Panc1 (cell line): ENCODE results near the gene VAC14. TPM values are rescaled to one million over a fixed set of nuclear protein-coding genes. Genes with fewer than 3 reads are reported as not detected.

Experiments used
- ATAC-seq: fragments of 200-7000 bp; cut with Tn5 transposase; 2 replicates; pipeline ENCODE4 v1.9.1; 2020; ENCODE audit warnings: mild to moderate bottlenecking, moderate library complexity
- BruUV-seq: library from RNA; stranded (reverse); fragments of 400-500 nt; replicated peaks from 2 replicates; lab custom pipeline; 2021; lab: Mats Ljungman, UMichigan
- CTCF ChIA-PET: fragments of 300-600 bp; sonication (Branson Sonifier 250); formaldehyde crosslinking; loops from one replicate; lab custom pipeline; 2022; ENCODE audit warnings: antibody characterized with exemption; lab: Charles Lee
- POLR2A ChIA-PET: fragments of 300-600 bp; sonication (Branson Sonifier 250); formaldehyde crosslinking; loops from one replicate; lab custom pipeline; 2022; ENCODE audit warnings: antibody characterized with exemption; lab: Charles Lee
- DNase-seq: peaks from one replicate; pipeline ENCODE4 v3.0.0-alpha.2; 2010; ENCODE audit warnings: low read depth, low spot score
- H3K27ac ChIP-seq: 2 replicates; pipeline ENCODE4 v1.5.1; 2011; ENCODE audit warnings: mild to moderate bottlenecking, low read length, inconsistent platforms
- H3K27me3 ChIP-seq: fragments of 200-500 bp; sonication (Bioruptor generic); 2 replicates; pipeline ENCODE4 v1.6.0; 2014; ENCODE audit warnings: low read length, inconsistent platforms; ENCODE audit not compliant: control insufficient read depth, insufficient read depth
- H3K36me3 ChIP-seq: fragments of 200-500 bp; sonication (Bioruptor generic); 2 replicates; pipeline ENCODE4 v1.5.1; 2014; ENCODE audit warnings: inconsistent platforms, mild to moderate bottlenecking, low read length, moderate library complexity; ENCODE audit not compliant: control insufficient read depth, insufficient read depth
- H3K4me1 ChIP-seq: 2 replicates; pipeline ENCODE4 v1.5.1; 2011; ENCODE audit warnings: inconsistent platforms, mild to moderate bottlenecking, low read length, moderate library complexity; ENCODE audit not compliant: control insufficient read depth, insufficient read depth
- H3K4me3 ChIP-seq, 2 experiments: 2 replicates each; pipeline ENCODE4 v1.5.1; 2011 to 2012; ENCODE audit warnings: low read depth in 2 of 2, low read length in 2 of 2, mild to moderate bottlenecking in 2 of 2, inconsistent platforms in 1 of 2, moderate library complexity in 1 of 2
- H3K9me3 ChIP-seq: fragments of 200-500 bp; sonication (Bioruptor generic); 2 replicates; pipeline ENCODE4 v1.5.1; 2014; ENCODE audit warnings: low read depth, mild to moderate bottlenecking, inconsistent platforms, low read length, moderate library complexity; ENCODE audit not compliant: control insufficient read depth, insufficient read depth
- POLR2AphosphoS5 ChIP-seq: IDR thresholded peaks from 2 replicates; pipeline ENCODE4 v1.6.1; 2012; ENCODE audit warnings: mild to moderate bottlenecking, low read depth, low read length, moderate library complexity
- SIN3A ChIP-seq: IDR thresholded peaks from 2 replicates; pipeline ENCODE4 v1.6.1; 2012; ENCODE audit warnings: low read depth, mild to moderate bottlenecking, low read length, moderate library complexity, borderline replicate concordance; ENCODE audit not compliant: insufficient read depth
- TCF7L2 ChIP-seq: IDR thresholded peaks from 2 replicates; pipeline ENCODE4 v1.6.1; 2011; ENCODE audit warnings: mild to moderate bottlenecking, low read depth, low read length, inconsistent platforms
- in situ Hi-C: cut with HindIII; loops from 2 replicates; pipeline ENCODE4 v1.10.0; 2016; ENCODE audit warnings: low sequenced_read_pairs, low pct_unique_long_range_greater_than_20kb
- intact Hi-C: fragments of 100-400 bp; cut with micrococcal nuclease; formaldehyde crosslinking; loops from one replicate; pipeline ENCODE4 v1.10.0; 2022; ENCODE audit not compliant: unreplicated experiment
- total RNA-seq: library from RNA; stranded (reverse); gene quantifications from one replicate; pipeline ENCODE4 v1.2.1, GENCODE V29; 2021; ENCODE audit not compliant: unreplicated experiment
- TF ChIP-seq, protein P1 (sequence below), 2 experiments: IDR thresholded peaks; 2 replicates each; pipeline ENCODE4 v1.6.1; 2011 to 2012; ENCODE audit warnings: low read depth in 2 of 2, control low read depth in 1 of 2, low read length in 1 of 2, mild to moderate bottlenecking in 1 of 2, moderate library complexity in 1 of 2; ENCODE audit not compliant: insufficient read depth in 1 of 2
- TF ChIP-seq, protein P2 (sequence below): fragments of 450-650 bp; IDR thresholded peaks from 2 replicates; pipeline ENCODE4 v1.5.1; 2017; ENCODE audit warnings: mild to moderate bottlenecking

Gene VAC14
- total RNA-seq, 1 experiment from 2014 or later = 37.9 TPM

DNA sequence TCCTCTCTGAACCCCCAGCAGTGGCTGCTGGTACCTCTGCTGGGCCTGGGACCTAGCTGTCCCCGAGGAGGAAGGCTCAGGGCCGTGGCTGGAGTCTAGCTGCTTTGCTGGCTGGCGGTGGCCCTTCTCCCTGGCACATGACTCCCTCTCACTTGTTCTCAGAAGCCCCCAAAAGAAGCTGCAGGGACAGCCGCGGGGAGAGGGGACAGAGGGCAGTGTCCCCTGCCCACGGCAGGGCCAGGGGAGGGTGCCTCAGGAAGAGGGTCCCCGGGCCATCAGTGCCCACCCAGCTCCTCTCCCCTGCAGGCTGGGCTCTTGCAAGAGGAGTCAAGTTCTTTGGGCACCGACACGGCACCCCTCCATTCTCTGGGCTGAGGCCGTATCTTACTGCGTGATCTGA lies 46.6 kb downstream of the VAC14 start:
- no peaks in the 10 kb centered on the region; the same call in 1 of the 2 replicates for H3K4me1 ChIP-seq
- H3K9me3 ChIP-seq = no peaks in the 10 kb centered on the region
- BruUV-seq = no TSS peak
- CTCF ChIA-PET = no interaction called here
- POLR2A ChIA-PET = no interaction called here
- intact Hi-C loops (loop anchor here (5.0 kb wide), 1 partner anchor 57 kb away; no protein-coding TSS in a partner anchor), in situ Hi-C loops (no loop called here)
- TF ChIP-seq SIN3A (no peak), POLR2AphosphoS5 (no peak), TCF7L2 (no peak)
- TF ChIP-seq, protein P1, sequence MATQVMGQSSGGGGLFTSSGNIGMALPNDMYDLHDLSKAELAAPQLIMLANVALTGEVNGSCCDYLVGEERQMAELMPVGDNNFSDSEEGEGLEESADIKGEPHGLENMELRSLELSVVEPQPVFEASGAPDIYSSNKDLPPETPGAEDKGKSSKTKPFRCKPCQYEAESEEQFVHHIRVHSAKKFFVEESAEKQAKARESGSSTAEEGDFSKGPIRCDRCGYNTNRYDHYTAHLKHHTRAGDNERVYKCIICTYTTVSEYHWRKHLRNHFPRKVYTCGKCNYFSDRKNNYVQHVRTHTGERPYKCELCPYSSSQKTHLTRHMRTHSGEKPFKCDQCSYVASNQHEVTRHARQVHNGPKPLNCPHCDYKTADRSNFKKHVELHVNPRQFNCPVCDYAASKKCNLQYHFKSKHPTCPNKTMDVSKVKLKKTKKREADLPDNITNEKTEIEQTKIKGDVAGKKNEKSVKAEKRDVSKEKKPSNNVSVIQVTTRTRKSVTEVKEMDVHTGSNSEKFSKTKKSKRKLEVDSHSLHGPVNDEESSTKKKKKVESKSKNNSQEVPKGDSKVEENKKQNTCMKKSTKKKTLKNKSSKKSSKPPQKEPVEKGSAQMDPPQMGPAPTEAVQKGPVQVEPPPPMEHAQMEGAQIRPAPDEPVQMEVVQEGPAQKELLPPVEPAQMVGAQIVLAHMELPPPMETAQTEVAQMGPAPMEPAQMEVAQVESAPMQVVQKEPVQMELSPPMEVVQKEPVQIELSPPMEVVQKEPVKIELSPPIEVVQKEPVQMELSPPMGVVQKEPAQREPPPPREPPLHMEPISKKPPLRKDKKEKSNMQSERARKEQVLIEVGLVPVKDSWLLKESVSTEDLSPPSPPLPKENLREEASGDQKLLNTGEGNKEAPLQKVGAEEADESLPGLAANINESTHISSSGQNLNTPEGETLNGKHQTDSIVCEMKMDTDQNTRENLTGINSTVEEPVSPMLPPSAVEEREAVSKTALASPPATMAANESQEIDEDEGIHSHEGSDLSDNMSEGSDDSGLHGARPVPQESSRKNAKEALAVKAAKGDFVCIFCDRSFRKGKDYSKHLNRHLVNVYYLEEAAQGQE (IDR thresholded peaks at IDR 0.05; ENCODE audit: insufficient read depth in 1 of 2, low read depth in 2 of 2, low read length in 1 of 2) = no peak
- TF ChIP-seq, protein P2, sequence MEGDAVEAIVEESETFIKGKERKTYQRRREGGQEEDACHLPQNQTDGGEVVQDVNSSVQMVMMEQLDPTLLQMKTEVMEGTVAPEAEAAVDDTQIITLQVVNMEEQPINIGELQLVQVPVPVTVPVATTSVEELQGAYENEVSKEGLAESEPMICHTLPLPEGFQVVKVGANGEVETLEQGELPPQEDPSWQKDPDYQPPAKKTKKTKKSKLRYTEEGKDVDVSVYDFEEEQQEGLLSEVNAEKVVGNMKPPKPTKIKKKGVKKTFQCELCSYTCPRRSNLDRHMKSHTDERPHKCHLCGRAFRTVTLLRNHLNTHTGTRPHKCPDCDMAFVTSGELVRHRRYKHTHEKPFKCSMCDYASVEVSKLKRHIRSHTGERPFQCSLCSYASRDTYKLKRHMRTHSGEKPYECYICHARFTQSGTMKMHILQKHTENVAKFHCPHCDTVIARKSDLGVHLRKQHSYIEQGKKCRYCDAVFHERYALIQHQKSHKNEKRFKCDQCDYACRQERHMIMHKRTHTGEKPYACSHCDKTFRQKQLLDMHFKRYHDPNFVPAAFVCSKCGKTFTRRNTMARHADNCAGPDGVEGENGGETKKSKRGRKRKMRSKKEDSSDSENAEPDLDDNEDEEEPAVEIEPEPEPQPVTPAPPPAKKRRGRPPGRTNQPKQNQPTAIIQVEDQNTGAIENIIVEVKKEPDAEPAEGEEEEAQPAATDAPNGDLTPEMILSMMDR = no peak
- ATAC-seq (no peak), DNase-seq (no peak)
- H3K27me3 ChIP-seq = no peaks in the 10 kb centered on the region
- H3K36me3 ChIP-seq = no peaks in the 10 kb centered on the region
- H3K4me3 ChIP-seq = no peak overlapping the region
- no peak overlapping the region for H3K27ac ChIP-seq

DNA sequence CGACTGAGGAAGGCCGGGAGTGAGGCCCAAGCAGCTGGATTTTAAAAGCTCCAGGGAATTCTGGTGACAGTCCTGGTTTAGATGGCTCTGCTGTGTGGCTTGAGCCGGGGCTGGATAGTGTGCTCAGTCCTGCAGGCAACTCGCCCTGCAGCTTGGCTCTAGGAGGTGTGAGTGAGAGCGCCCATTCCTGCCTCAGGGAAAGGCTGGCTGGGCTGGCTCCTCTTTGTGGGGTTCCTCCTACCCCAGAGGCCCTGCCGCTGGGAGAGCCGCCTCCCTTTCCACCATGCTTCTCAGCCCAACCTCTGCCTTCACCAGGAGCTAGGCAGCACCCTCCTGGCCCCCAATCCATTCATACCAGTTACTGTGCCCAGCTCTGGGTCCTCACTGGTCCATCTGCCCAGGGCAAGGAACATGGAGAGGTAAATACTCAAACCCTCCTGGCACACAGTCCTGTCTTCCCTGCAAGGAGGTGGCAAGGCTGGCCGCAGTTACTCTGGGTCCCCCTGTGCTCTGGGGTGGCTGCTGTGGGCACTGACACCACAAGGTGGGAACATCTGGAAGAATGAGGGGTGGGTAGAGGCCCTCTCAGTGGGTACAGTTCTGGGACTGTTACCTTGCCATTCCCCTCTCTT lies 47.1 kb downstream of the VAC14 start:
- in situ Hi-C loops (no loop called here), intact Hi-C loops (loop anchor here (5.0 kb wide), 1 partner anchor 57 kb away; no protein-coding TSS in a partner anchor)
- TF ChIP-seq, protein P1 (IDR thresholded peaks at IDR 0.05; ENCODE audit: insufficient read depth in 1 of 2, low read depth in 2 of 2, low read length in 1 of 2) = no peak
- no peak for TF ChIP-seq POLR2AphosphoS5
- TF ChIP-seq TCF7L2 = no peak
- TF ChIP-seq, protein P2 = no peak
- TF ChIP-seq SIN3A = no peak
- Histone ChIP-seq H3K36me3 (no peaks in the 10 kb centered on the region), H3K4me3 (no peak overlapping the region), H3K9me3 (no peaks in the 10 kb centered on the region), H3K27me3 (no peaks in the 10 kb centered on the region), H3K4me1 (peaks cover under 1% of the 10 kb centered on the region; the same call in 1 of the 2 replicates), H3K27ac (no peak overlapping the region)
- DNase-seq (no peak), ATAC-seq (no peak)
- POLR2A ChIA-PET = no interaction called here
- CTCF ChIA-PET = no interaction called here
- no TSS peak for BruUV-seq
